NCI-H2171 (cell line): Measurements from ENCODE around the gene CT45A5.
"Not testable (repeated sequence)": the region's sequence is repeated elsewhere in the genome, so short reads cannot be mapped to it uniquely, and the experiment has no call there.

Source experiments
- DNase-seq: peaks from one replicate; lab custom pipeline; 2025; lab: John Stamatoyannopoulos, UW

CT45A5 gene, protein sequence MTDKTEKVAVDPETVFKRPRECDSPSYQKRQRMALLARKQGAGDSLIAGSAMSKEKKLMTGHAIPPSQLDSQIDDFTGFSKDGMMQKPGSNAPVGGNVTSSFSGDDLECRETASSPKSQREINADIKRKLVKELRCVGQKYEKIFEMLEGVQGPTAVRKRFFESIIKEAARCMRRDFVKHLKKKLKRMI

DNA sequence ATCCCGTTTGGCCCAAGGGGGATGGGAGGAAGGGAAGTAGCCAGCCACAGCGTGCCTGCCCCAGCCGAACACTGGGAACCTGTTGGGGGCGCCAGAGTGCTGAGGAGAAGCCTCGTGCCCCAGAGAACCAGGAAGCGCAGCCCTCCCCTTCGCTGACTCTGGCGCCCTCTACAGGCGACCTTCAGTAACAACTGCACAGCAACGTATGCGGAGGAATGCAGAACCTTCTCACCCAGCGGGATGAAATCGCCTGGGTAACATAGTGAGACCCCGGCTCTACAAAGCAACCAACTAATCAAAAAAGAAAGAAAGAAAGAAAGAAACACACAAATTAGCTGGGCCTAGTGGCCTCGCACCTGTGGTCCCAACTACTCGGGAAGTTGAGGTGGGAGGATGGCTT, at the start of gene CT45A5:
Gene CT45A5, minus strand, starts transcription at position 101 of the 400 bp plus-strand sequence. CDS start 3,774 bp downstream, outside the sequence.
- DNase-seq = not testable (repeated sequence)

DNA sequence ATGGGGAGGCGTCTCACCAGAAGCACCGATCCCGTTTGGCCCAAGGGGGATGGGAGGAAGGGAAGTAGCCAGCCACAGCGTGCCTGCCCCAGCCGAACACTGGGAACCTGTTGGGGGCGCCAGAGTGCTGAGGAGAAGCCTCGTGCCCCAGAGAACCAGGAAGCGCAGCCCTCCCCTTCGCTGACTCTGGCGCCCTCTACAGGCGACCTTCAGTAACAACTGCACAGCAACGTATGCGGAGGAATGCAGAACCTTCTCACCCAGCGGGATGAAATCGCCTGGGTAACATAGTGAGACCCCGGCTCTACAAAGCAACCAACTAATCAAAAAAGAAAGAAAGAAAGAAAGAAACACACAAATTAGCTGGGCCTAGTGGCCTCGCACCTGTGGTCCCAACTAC, 34.6 kb upstream of the CT45A5 start, which contains the start of gene CT45A2:
Gene CT45A2, minus strand, starts transcription at position 101 of the 400 bp plus-strand sequence. CDS start 3,747 bp downstream, outside the sequence.
- DNase-seq = not testable (repeated sequence)

GRCh38 chrX:135802687-135803086, 17.4 kb upstream of the CT45A5 start, which contains the start of gene CT45A6:
CT45A6 (minus strand) TSS chrX:135802787; CDS start chrX:135798993, 3,794 bp downstream.
- DNase-seq = not testable (repeated sequence)

DNA sequence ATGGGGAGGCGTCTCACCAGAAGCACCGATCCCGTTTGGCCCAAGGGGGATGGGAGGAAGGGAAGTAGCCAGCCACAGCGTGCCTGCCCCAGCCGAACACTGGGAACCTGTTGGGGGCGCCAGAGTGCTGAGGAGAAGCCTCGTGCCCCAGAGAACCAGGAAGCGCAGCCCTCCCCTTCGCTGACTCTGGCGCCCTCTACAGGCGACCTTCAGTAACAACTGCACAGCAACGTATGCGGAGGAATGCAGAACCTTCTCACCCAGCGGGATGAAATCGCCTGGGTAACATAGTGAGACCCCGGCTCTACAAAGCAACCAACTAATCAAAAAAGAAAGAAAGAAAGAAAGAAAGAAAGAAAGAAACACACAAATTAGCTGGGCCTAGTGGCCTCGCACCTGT, 17.2 kb downstream of the CT45A5 start, which contains the start of gene CT45A3:
Gene CT45A3, minus strand, starts transcription at position 101 of the 400 bp plus-strand sequence. CDS start 3,747 bp downstream, outside the sequence.
- not testable (repeated sequence) for DNase-seq

DNA sequence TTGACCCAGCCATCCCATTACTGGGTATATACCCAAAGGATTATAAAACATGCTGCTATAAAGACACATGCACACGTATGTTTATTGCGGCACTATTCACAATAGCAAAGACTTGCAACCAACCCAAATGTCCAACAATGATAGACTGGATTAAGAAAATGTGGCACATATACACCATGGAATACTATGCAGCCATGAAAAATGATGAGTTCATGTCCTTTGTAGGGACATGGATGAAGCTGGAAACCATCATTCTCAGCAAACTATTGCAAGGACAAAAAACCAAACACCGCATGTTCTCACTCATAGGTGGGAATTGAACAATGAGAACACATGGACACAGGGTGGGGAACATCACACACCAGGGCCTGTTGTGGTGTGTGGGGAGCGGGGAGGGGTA, 40.6 kb downstream of the CT45A5 start:
- not testable (repeated sequence) for DNase-seq

GRCh38 chrX:135741192-135741715, 44.0 kb downstream of the CT45A5 start:
- DNase-seq = no peak

- DNase-seq = no peak
Measured at GRCh38 chrX:135740681-135741149, 44.6 kb downstream of the CT45A5 start.

- DNase-seq = no peak
Measured at GRCh38 chrX:135737366-135738071, 47.8 kb downstream of the CT45A5 start.

DNA sequence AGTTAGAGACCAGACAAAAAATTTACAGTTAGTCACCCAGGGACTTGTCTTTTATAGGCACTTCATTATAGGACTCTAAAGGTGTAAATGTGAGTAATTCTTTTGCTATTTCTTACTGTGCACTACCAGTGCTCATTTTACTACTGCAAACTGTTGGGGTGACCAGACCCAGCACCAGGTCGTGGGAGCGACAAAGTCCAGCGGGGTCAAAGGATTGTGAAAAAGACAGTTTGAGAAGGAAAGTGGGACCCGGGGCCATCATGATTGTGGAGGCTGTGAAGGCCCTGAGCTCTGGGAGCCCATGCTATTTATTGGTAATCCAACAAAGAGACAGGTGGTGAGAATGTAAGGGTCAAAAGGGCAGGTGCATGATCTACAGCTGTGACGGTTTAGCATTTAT, 50.6 kb downstream of the CT45A5 start:
- DNase-seq = not testable (repeated sequence)
